H1 (cell line): Measurements from ENCODE around the gene ENPP7. TPM values are rescaled to one million over a fixed set of nuclear protein-coding genes. Genes with fewer than 3 reads are reported as not detected.

ENCODE experiments used
- CTCF ChIA-PET: fragments of 300-600 bp; sonication (Branson Sonifier 250); formaldehyde crosslinking; loops from one replicate; lab custom pipeline; 2021; ENCODE audit not compliant: partially characterized antibody; lab: Charles Lee
- POLR2A ChIA-PET: fragments of 300-600 bp; sonication (Branson Sonifier 250); formaldehyde crosslinking; loops from one replicate; lab custom pipeline; 2021; ENCODE audit warnings: inconsistent platforms; ENCODE audit not compliant: partially characterized antibody; lab: Charles Lee
- DNase-seq, 2 experiments: peaks; one replicate each; pipeline versions ENCODE4 v3.0.0 to v3.0.0-alpha.2; 2010 to 2022; ENCODE audit warnings: low spot score in 2 of 2, low read depth in 1 of 2, mixed read lengths in 1 of 2
- FAIRE-seq: peaks from 2 replicates; lab custom pipeline; 2011; peaks lifted over from hg19 to GRCh38; lab: Jason Lieb, UNC
- H2AFZ ChIP-seq: 2 replicates; pipeline ENCODE4 v1.8.1; 2012; ENCODE audit warnings: low read length, inconsistent platforms
- H2AK5ac ChIP-seq: 2 replicates; pipeline ENCODE4 v1.6.1; 2013; ENCODE audit warnings: low read depth, low read length
- H2BK120ac ChIP-seq: replicated peaks from 2 replicates; pipeline ENCODE3; 2013; ENCODE audit warnings: low read depth, low read length, inconsistent platforms
- H2BK12ac ChIP-seq: 2 replicates; pipeline ENCODE4 v1.6.1; 2013; ENCODE audit warnings: low read depth, low read length
- H2BK15ac ChIP-seq: 2 replicates; pipeline ENCODE4 v1.6.1; 2013; ENCODE audit warnings: low read length
- H2BK20ac ChIP-seq: 2 replicates; pipeline ENCODE4 v1.6.1; 2013; ENCODE audit warnings: low read length
- H2BK5ac ChIP-seq: 2 replicates; pipeline ENCODE4 v1.6.1; 2013; ENCODE audit warnings: low read depth, low read length
- H3K14ac ChIP-seq: 2 replicates; pipeline ENCODE4 v1.6.1; 2013; ENCODE audit warnings: inconsistent platforms; ENCODE audit not compliant: insufficient read length
- H3K18ac ChIP-seq: 2 replicates; pipeline ENCODE4 v1.6.1; 2013; ENCODE audit warnings: low read length; ENCODE audit errors: extremely low read depth
- H3K23ac ChIP-seq: 2 replicates; pipeline ENCODE4 v1.6.1; 2013; ENCODE audit warnings: inconsistent platforms; ENCODE audit not compliant: insufficient read length
- H3K23me2 ChIP-seq: 2 replicates; pipeline ENCODE4 v1.6.1; 2013; ENCODE audit warnings: low read depth, low read length
- H3K27ac ChIP-seq: 2 replicates; pipeline ENCODE4 v1.6.1; 2011; ENCODE audit warnings: low read depth, low read length, inconsistent platforms
- H3K27me3 ChIP-seq, 4 experiments: replicated peaks in 1 of 4; 1 replicate in 1 of 4; 2 replicates in 3 of 4; pipeline versions ENCODE4 v1.6.1 to v1.8.1; 2011 to 2013; ENCODE audit warnings: low read length in 3 of 4, mild to moderate bottlenecking in 3 of 4, inconsistent platforms in 2 of 4, mixed read lengths in 2 of 4, moderate library complexity in 1 of 4; ENCODE audit not compliant: control insufficient read depth in 3 of 4, insufficient read depth in 3 of 4; ENCODE audit errors: extremely low read depth in 1 of 4
- H3K36me3 ChIP-seq, 4 experiments: 2 replicates each; pipeline versions ENCODE4 v1.6.1 to v1.8.1; 2011 to 2013; ENCODE audit warnings: mild to moderate bottlenecking in 4 of 4, low read length in 3 of 4, moderate library complexity in 2 of 4, control low read depth in 1 of 4, inconsistent platforms in 1 of 4; ENCODE audit not compliant: insufficient read depth in 4 of 4, control insufficient read depth in 2 of 4
- H3K4ac ChIP-seq: replicated peaks from 2 replicates; pipeline ENCODE3; 2013; ENCODE audit warnings: low read length, low read depth, mixed read lengths, inconsistent platforms; ENCODE audit not compliant: insufficient read length
- H3K4me1 ChIP-seq, 4 experiments: replicated peaks in 1 of 4; 1 replicate in 1 of 4; 2 replicates in 3 of 4; pipeline versions ENCODE4 v1.6.1 to v1.8.1; 2011 to 2013; ENCODE audit warnings: low read length in 3 of 4, inconsistent platforms in 2 of 4, mixed read lengths in 1 of 4; ENCODE audit not compliant: insufficient read depth in 4 of 4, control insufficient read depth in 3 of 4
- H3K4me2 ChIP-seq, 2 experiments: 2 replicates each; pipeline versions ENCODE4 v1.6.1 to v1.8.1; 2011 to 2013; ENCODE audit warnings: low read depth in 2 of 2, low read length in 2 of 2, control low read depth in 1 of 2, inconsistent platforms in 1 of 2, mild to moderate bottlenecking in 1 of 2; ENCODE audit not compliant: insufficient read depth in 1 of 2
- H3K4me3 ChIP-seq, 4 experiments: fragments of 200-600, 300-600 bp in 1 of 4; sonication (generic), shearing (Covaris generic), sonication (Bioruptor Twin) in 1 of 4; 2 replicates each; pipeline versions ENCODE4 v1.5.1 to v1.8.1; 2011 to 2016; ENCODE audit warnings: low read length in 4 of 4, low read depth in 3 of 4, control low read depth in 2 of 4, inconsistent platforms in 2 of 4, mild to moderate bottlenecking in 2 of 4, mixed read lengths in 1 of 4, moderate library complexity in 1 of 4; ENCODE audit not compliant: insufficient read depth in 2 of 4; ENCODE audit errors: extremely low read depth in 1 of 4
- H3K56ac ChIP-seq: replicated peaks from 2 replicates; pipeline ENCODE3; 2013; ENCODE audit warnings: low read depth, mild to moderate bottlenecking, mixed read lengths, low read length, inconsistent platforms; ENCODE audit not compliant: insufficient read length
- H3K79me1 ChIP-seq: 2 replicates; pipeline ENCODE4 v1.6.1; 2013; ENCODE audit warnings: low read depth, low read length, control low read depth
- H3K79me2 ChIP-seq, 2 experiments: 2 replicates each; pipeline versions ENCODE4 v1.6.1 to v1.8.1; 2012 to 2013; ENCODE audit warnings: low read length in 2 of 2, mild to moderate bottlenecking in 2 of 2, inconsistent platforms in 1 of 2; ENCODE audit not compliant: insufficient read depth in 2 of 2, control insufficient read depth in 1 of 2
- H3K9ac ChIP-seq, 4 experiments: replicated peaks in 1 of 4; 1 replicate in 1 of 4; 2 replicates in 3 of 4; pipeline versions ENCODE4 v1.6.1 to v1.8.1; 2011 to 2013; ENCODE audit warnings: low read depth in 3 of 4, low read length in 3 of 4, control low read depth in 2 of 4, mild to moderate bottlenecking in 2 of 4, moderate library complexity in 2 of 4, inconsistent platforms in 1 of 4; ENCODE audit errors: extremely low read depth in 1 of 4
- H3K9me3 ChIP-seq, 2 experiments: 2 replicates each; pipeline versions ENCODE4 v1.6.1 to v1.8.1; 2012 to 2013; ENCODE audit warnings: mild to moderate bottlenecking in 2 of 2, moderate library complexity in 2 of 2, control low read depth in 1 of 2, inconsistent platforms in 1 of 2, low read depth in 1 of 2, low read length in 1 of 2, mixed read lengths in 1 of 2; ENCODE audit not compliant: insufficient read depth in 2 of 2
- H4K20me1 ChIP-seq, 2 experiments: replicated peaks in 1 of 2; 2 replicates each; pipeline versions ENCODE3 to v1.8.1; 2011 to 2013; ENCODE audit warnings: inconsistent platforms in 2 of 2, low read length in 2 of 2, mild to moderate bottlenecking in 1 of 2; ENCODE audit not compliant: insufficient read depth in 2 of 2, control insufficient read depth in 1 of 2
- H4K5ac ChIP-seq: 2 replicates; pipeline ENCODE4 v1.6.1; 2013; ENCODE audit warnings: low read length, low read depth, mixed read lengths, inconsistent platforms; ENCODE audit not compliant: insufficient read length
- H4K8ac ChIP-seq: 2 replicates; pipeline ENCODE4 v1.8.0; 2013; ENCODE audit warnings: mild to moderate bottlenecking, moderate library complexity, low read length, inconsistent platforms; ENCODE audit not compliant: insufficient read depth; ENCODE audit errors: extremely low read depth
- H4K91ac ChIP-seq: replicated peaks from 2 replicates; pipeline ENCODE3; 2013; ENCODE audit warnings: low read length, mixed read lengths, inconsistent platforms; ENCODE audit not compliant: insufficient read length
- EP300 ChIP-seq, 2 experiments: IDR thresholded peaks; 1 replicate in 1 of 2; 2 replicates in 1 of 2; pipeline ENCODE4 v1.6.1; 2011 to 2012; ENCODE audit warnings: low read depth in 2 of 2, low read length in 2 of 2, mild to moderate bottlenecking in 2 of 2, borderline replicate concordance in 1 of 2, inconsistent platforms in 1 of 2, moderate library complexity in 1 of 2
- JUN ChIP-seq: IDR thresholded peaks from 2 replicates; pipeline ENCODE4 v1.6.1; 2011; ENCODE audit warnings: low read depth, mild to moderate bottlenecking, improper control_type of control experiment, low read length
- JUND ChIP-seq: IDR thresholded peaks from 2 replicates; pipeline ENCODE4 v1.6.1; 2011; ENCODE audit warnings: mild to moderate bottlenecking, improper control_type of control experiment, low read length
- KDM1A ChIP-seq: fragments of 200-600, 300-600 bp; sonication (generic); IDR thresholded peaks from 2 replicates; pipeline ENCODE4 v1.7.1; 2016; ENCODE audit warnings: mild to moderate bottlenecking, low read length, borderline replicate concordance
- POLR2A ChIP-seq, 2 experiments: IDR thresholded peaks; 1 replicate in 1 of 2; 2 replicates in 1 of 2; pipeline ENCODE4 v1.6.1; 2011; ENCODE audit warnings: low read depth in 2 of 2, low read length in 2 of 2, mild to moderate bottlenecking in 2 of 2; ENCODE audit errors: control extremely low read depth in 1 of 2
- POLR2AphosphoS5 ChIP-seq: IDR thresholded peaks from 2 replicates; pipeline ENCODE4 v1.6.1; 2011; ENCODE audit warnings: low read depth, low read length
- RBBP5 ChIP-seq: IDR thresholded peaks from 2 replicates; pipeline ENCODE4 v1.7.1; 2012; ENCODE audit warnings: low read depth, mild to moderate bottlenecking, inconsistent platforms, low read length, moderate library complexity, borderline replicate concordance
- SIRT6 ChIP-seq: IDR thresholded peaks from one replicate; pipeline ENCODE4 v1.7.1; 2012; ENCODE audit warnings: low read length, inconsistent platforms
- SP1 ChIP-seq: IDR thresholded peaks from 2 replicates; pipeline ENCODE4 v1.6.1; 2011; ENCODE audit warnings: low read depth, low read length
- SRF ChIP-seq: IDR thresholded peaks from 2 replicates; pipeline ENCODE4 v1.6.1; 2011; ENCODE audit warnings: mild to moderate bottlenecking, low read depth, low read length, moderate library complexity
- YY1 ChIP-seq: IDR thresholded peaks from 2 replicates; pipeline ENCODE4 v1.6.1; 2011; ENCODE audit warnings: low read depth, mild to moderate bottlenecking, low read length
- WGBS, 2 experiments: shearing (Covaris generic) in 1 of 2; methylation state at CpG; one replicate each; pipeline versions ENCODE4 v1.1.6 to v1.1.7; 2013 to 2015; ENCODE audit warnings: low lambda C conversion rate in 2 of 2, mixed read lengths in 2 of 2, inconsistent platforms in 1 of 2, low coverage in 1 of 2, missing lambda C conversion rate in 1 of 2; ENCODE audit not compliant: insufficient replicate concordance in 2 of 2, insufficient coverage in 1 of 2, insufficient read length in 1 of 2; ENCODE audit errors: extremely low coverage in 1 of 2, missing lambda C conversion rate in 1 of 2; 5-methylcytosine and 5-hydroxymethylcytosine counted together
- polyA plus RNA-seq, 7 experiments: library from polyadenylated mRNA; depleted of rRNA in 3 of 7; stranded (reverse) in 5 of 7; unstranded in 2 of 7; fragments of >200 nt in 5 of 7; fragments of 200-250 nt in 2 of 7; gene quantifications; 1 replicate in 5 of 7; 2 replicates in 1 of 7; 4 replicates in 1 of 7; pipeline versions ENCODE4 v1.2.1 to v1.2.3, GENCODE V29; 2011 to 2013; ENCODE audit warnings: missing spikeins in 2 of 7, mixed read lengths in 2 of 7
- total RNA-seq: library from RNA; stranded (reverse); fragmentation: NEBNext Ultra II Directional; extraction: Animal tissue kit (Norgen Biotek cat#: 25700); gene quantifications from 2 replicates; pipeline ENCODE4 v1.2.1, GENCODE V29; 2021
- TF ChIP-seq, protein P1 (sequence below): IDR thresholded peaks from 2 replicates; pipeline ENCODE4 v1.6.1; 2012; ENCODE audit warnings: inconsistent platforms
- TF ChIP-seq, protein P2 (sequence below): IDR thresholded peaks from 2 replicates; pipeline ENCODE4 v1.6.1; 2012; ENCODE audit warnings: low read length, inconsistent platforms

The ENPP7 gene
- total and polyA plus RNA-seq, 2 of the 8 experiments (the other 6 are each of a cell fraction or from before 2014, with no cell fraction given), result not detected

DNA sequence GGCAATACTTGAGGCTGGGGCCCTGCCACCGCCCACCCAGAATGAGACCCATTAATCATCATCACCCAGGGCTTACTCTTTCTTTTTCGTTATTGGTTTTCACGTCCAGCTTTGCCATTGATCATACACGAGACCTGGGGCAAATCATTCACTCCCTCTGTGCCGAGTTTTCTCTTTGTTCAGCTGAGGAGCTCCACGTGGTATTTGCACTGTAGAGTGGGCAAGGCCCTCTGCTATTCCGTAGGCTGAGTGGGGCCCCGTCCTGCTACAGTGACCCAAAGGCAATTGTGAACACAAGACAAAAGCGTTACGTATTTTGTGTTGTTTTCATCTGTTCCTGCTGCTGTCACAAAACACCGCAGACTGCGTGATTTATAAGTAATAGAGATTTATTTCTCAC, 23.6 kb downstream of the ENPP7 start:
- Histone ChIP-seq H3K27me3 (peaks cover under 1 to 7% (median 6%) of the 10 kb centered on the region in 4 experiments; a peak in 6 of 7 replicates), H4K5ac (no peak overlapping the region), H3K14ac (no peak overlapping the region), H3K36me3 (no peaks in the 10 kb centered on the region), H2BK15ac (no peak overlapping the region), H3K4me2 (no peak overlapping the region), H3K4ac (no peak overlapping the region), H3K4me3 (no peak overlapping the region), H2BK5ac (no peak overlapping the region), H3K4me1 (no peaks in the 10 kb centered on the region; a peak in 1 of 7 replicates), H3K23ac (no peak overlapping the region), H3K9ac (no peak overlapping the region), H2AFZ (no peak overlapping the region), H3K9me3 (no peaks in the 10 kb centered on the region), H2BK20ac (no peak overlapping the region), H3K79me1 (no peaks in the 10 kb centered on the region), H4K91ac (no peak overlapping the region), H3K56ac (no peak overlapping the region), H4K8ac (no peak overlapping the region), H2BK12ac (no peak overlapping the region), H2BK120ac (no peak overlapping the region), H4K20me1 (no peaks in the 10 kb centered on the region), H3K27ac (no peak overlapping the region), H2AK5ac (no peak overlapping the region), H3K18ac (no peak overlapping the region), H3K79me2 (no peaks in the 10 kb centered on the region), H3K23me2 (no peaks in the 10 kb centered on the region)
- CTCF ChIA-PET, result interaction anchor here (2.0 to 5.5 kb wide), 3 partner anchors 9 to 35 kb away, joined by 6 to 29 read pairs (median 7); no protein-coding TSS in a partner anchor
- WGBS, 2 experiments, result 88% methylated on average over 12 of the region's 12 CpGs; no CpG with 5 or more reads in 1 of the 2 experiments
- POLR2A ChIA-PET, result interaction anchor here (1.3 to 1.4 kb wide), 2 partner anchors 25 to 32 kb away, joined by 3 to 5 read pairs; no protein-coding TSS in a partner anchor
- no peak for DNase-seq
- FAIRE-seq, result no peak
- TF ChIP-seq, protein P1, sequence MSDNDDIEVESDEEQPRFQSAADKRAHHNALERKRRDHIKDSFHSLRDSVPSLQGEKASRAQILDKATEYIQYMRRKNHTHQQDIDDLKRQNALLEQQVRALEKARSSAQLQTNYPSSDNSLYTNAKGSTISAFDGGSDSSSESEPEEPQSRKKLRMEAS, result no peak
- TF ChIP-seq JUN (no peak), JUND (no peak), POLR2A (IDR thresholded peaks at IDR 0.05; ENCODE audit: control extremely low read depth in 1 of 2, low read depth in 2 of 2, low read length in 2 of 2) (no peak), KDM1A (no peak), EP300 (IDR thresholded peaks at IDR 0.05; ENCODE audit: borderline replicate concordance in 1 of 2, low read depth in 2 of 2, low read length in 2 of 2) (no peak), YY1 (no peak), SIRT6 (no peak), POLR2AphosphoS5 (no peak), SP1 (no peak), RBBP5 (no peak), SRF (no peak)
- TF ChIP-seq, protein P2, sequence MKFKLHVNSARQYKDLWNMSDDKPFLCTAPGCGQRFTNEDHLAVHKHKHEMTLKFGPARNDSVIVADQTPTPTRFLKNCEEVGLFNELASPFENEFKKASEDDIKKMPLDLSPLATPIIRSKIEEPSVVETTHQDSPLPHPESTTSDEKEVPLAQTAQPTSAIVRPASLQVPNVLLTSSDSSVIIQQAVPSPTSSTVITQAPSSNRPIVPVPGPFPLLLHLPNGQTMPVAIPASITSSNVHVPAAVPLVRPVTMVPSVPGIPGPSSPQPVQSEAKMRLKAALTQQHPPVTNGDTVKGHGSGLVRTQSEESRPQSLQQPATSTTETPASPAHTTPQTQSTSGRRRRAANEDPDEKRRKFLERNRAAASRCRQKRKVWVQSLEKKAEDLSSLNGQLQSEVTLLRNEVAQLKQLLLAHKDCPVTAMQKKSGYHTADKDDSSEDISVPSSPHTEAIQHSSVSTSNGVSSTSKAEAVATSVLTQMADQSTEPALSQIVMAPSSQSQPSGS, result no peak
